ENCODE measurements around the gene TSPAN4.

TSPAN4 gene

GRCh38 chr11:809287-810039, 33.2 kb upstream of the TSPAN4 start, which contains the start of gene RPLP2 (continued):
- TF ChIP-seq, protein P1, sequence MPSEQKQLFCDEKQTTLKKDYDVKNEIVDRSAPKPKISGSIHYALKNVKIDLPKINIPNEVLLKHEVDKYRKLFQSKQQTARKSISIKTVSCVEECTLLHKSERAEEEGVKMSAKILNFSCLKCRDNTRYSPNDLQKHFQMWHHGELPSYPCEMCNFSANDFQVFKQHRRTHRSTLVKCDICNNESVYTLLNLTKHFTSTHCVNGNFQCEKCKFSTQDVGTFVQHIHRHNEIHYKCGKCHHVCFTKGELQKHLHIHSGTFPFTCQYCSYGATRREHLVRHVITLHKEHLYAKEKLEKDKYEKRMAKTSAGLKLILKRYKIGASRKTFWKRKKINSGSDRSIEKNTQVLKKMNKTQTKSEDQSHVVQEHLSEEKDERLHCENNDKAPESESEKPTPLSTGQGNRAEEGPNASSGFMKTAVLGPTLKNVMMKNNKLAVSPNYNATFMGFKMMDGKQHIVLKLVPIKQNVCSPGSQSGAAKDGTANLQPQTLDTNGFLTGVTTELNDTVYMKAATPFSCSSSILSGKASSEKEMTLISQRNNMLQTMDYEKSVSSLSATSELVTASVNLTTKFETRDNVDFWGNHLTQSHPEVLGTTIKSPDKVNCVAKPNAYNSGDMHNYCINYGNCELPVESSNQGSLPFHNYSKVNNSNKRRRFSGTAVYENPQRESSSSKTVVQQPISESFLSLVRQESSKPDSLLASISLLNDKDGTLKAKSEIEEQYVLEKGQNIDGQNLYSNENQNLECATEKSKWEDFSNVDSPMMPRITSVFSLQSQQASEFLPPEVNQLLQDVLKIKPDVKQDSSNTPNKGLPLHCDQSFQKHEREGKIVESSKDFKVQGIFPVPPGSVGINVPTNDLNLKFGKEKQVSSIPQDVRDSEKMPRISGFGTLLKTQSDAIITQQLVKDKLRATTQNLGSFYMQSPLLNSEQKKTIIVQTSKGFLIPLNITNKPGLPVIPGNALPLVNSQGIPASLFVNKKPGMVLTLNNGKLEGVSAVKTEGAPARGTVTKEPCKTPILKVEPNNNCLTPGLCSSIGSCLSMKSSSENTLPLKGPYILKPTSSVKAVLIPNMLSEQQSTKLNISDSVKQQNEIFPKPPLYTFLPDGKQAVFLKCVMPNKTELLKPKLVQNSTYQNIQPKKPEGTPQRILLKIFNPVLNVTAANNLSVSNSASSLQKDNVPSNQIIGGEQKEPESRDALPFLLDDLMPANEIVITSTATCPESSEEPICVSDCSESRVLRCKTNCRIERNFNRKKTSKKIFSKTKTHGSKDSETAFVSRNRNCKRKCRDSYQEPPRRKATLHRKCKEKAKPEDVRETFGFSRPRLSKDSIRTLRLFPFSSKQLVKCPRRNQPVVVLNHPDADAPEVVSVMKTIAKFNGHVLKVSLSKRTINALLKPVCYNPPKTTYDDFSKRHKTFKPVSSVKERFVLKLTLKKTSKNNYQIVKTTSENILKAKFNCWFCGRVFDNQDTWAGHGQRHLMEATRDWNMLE (tag by site-specific recombination; conservative IDR thresholded peaks at IDR 0.05; ENCODE audit: low read depth) = no peak
- TF ChIP-seq ZNF146 (tag by site-specific recombination; IDR thresholded peaks at IDR 0.05) (no peak), ZNF843 (tag by site-specific recombination; IDR thresholded peaks at IDR 0.05) (peak; percentile 34; the same call in 1 of the 2 replicates), ZNF549 (tag by site-specific recombination; IDR thresholded peaks at IDR 0.05) (no peak), ZBTB7A (tag by site-specific recombination; IDR thresholded peaks at IDR 0.05; ENCODE audit: low read depth) (0 out of 2 replicates have a peak, but pooled peaks have one; percentile 30), ZNF76 (tag by site-specific recombination; IDR thresholded peaks at IDR 0.05; ENCODE audit: borderline replicate concordance, low read depth) (peak; percentile 99), ZNF701 (tag by site-specific recombination; IDR thresholded peaks at IDR 0.05) (no peak), ZNF175 (tag by site-specific recombination; IDR thresholded peaks at IDR 0.05) (no peak), ZNF623 (tag by site-specific recombination; IDR thresholded peaks at IDR 0.05) (no peak), ZNF558 (tag by site-specific recombination; IDR thresholded peaks at IDR 0.05) (no peak), EGR2 (tag by site-specific recombination; IDR thresholded peaks at IDR 0.05; ENCODE audit: low read depth) (peak; percentile 67), ZNF677 (tag by site-specific recombination; IDR thresholded peaks at IDR 0.05) (no peak), GLI4 (tag by site-specific recombination; IDR thresholded peaks at IDR 0.05) (no peak), ZNF629 (tag by site-specific recombination; IDR thresholded peaks at IDR 0.05) (peak; percentile 95), ZNF114 (tag by site-specific recombination; IDR thresholded peaks at IDR 0.05) (no peak), GLI2 (tag by site-specific recombination; IDR thresholded peaks at IDR 0.05; ENCODE audit: borderline replicate concordance, low read depth) (no peak), ZFP37 (tag by site-specific recombination; IDR thresholded peaks at IDR 0.05) (0 out of 2 replicates have a peak, but pooled peaks have one; percentile 67), ZBTB26 (tag by site-specific recombination; optimal IDR thresholded peaks at IDR 0.05) (peak; percentile 86), ZNF18 (tag by site-specific recombination; IDR thresholded peaks at IDR 0.05) (no peak), YY1 (tag by site-specific recombination; IDR thresholded peaks at IDR 0.05) (peak; percentile 82), INSM2 (tag by site-specific recombination; IDR thresholded peaks at IDR 0.05) (peak; percentile 33; the same call in 1 of the 2 replicates), ZNF560 (tag by site-specific recombination; IDR thresholded peaks at IDR 0.05; ENCODE audit: borderline replicate concordance) (no peak)
- TF ChIP-seq, protein P2, sequence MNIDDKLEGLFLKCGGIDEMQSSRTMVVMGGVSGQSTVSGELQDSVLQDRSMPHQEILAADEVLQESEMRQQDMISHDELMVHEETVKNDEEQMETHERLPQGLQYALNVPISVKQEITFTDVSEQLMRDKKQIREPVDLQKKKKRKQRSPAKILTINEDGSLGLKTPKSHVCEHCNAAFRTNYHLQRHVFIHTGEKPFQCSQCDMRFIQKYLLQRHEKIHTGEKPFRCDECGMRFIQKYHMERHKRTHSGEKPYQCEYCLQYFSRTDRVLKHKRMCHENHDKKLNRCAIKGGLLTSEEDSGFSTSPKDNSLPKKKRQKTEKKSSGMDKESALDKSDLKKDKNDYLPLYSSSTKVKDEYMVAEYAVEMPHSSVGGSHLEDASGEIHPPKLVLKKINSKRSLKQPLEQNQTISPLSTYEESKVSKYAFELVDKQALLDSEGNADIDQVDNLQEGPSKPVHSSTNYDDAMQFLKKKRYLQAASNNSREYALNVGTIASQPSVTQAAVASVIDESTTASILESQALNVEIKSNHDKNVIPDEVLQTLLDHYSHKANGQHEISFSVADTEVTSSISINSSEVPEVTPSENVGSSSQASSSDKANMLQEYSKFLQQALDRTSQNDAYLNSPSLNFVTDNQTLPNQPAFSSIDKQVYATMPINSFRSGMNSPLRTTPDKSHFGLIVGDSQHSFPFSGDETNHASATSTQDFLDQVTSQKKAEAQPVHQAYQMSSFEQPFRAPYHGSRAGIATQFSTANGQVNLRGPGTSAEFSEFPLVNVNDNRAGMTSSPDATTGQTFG (tag by site-specific recombination; IDR thresholded peaks at IDR 0.05; ENCODE audit: borderline replicate concordance) = no peak
- TF ChIP-seq, protein P3, sequence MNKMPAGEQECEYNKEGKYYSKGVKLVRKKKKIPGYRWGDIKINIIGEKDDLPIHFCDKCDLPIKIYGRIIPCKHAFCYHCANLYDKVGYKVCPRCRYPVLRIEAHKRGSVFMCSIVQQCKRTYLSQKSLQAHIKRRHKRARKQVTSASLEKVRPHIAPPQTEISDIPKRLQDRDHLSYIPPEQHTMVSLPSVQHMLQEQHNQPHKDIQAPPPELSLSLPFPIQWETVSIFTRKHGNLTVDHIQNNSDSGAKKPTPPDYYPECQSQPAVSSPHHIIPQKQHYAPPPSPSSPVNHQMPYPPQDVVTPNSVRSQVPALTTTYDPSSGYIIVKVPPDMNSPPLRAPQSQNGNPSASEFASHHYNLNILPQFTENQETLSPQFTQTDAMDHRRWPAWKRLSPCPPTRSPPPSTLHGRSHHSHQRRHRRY (tag by site-specific recombination; IDR thresholded peaks at IDR 0.05) = no peak

All from HEK293 (cell line).